PC-9 (cell line): ENCODE measurements around the gene THAP12. TPM values are rescaled to one million over a fixed set of nuclear protein-coding genes. Genes with fewer than 3 reads are reported as not detected.

ENCODE experiments used
- BruUV-seq: library from RNA; stranded (reverse); fragments of 400-500 nt; replicated peaks from 2 replicates; lab custom pipeline; 2021; lab: Mats Ljungman, UMichigan
- CTCF ChIA-PET: fragments of 300-600 bp; sonication (Branson Sonifier 250); formaldehyde crosslinking; loops from one replicate; lab custom pipeline; 2022; ENCODE audit warnings: antibody characterized with exemption; lab: Charles Lee
- POLR2A ChIA-PET: fragments of 300-600 bp; sonication (Branson Sonifier 250); formaldehyde crosslinking; loops from one replicate; lab custom pipeline; 2022; ENCODE audit warnings: antibody characterized with exemption; ENCODE audit not compliant: unreplicated experiment; lab: Charles Lee
- DNase-seq, 2 experiments: peaks; one replicate each; pipeline versions ENCODE4 v3.0.0 to v3.0.0-alpha.2; 2015 to 2022; ENCODE audit warnings: mixed read lengths in 1 of 2
- H2AFZ ChIP-seq: fragments of 200-600 bp; sonication (generic); 2 replicates; pipeline ENCODE4 v1.8.1; 2017; ENCODE audit warnings: antibody characterized with exemption
- H3F3A ChIP-seq: fragments of 200-600 bp; sonication (generic); 2 replicates; pipeline ENCODE4 v1.8.1; 2017; ENCODE audit warnings: antibody characterized with exemption, mild to moderate bottlenecking, low read depth; ENCODE audit not compliant: insufficient read depth
- H3K27ac ChIP-seq: fragments of 200-600 bp; sonication (generic); 2 replicates; pipeline ENCODE4 v1.6.1; 2016; ENCODE audit warnings: mixed run types
- H3K27me3 ChIP-seq: fragments of 200-600 bp; sonication (generic); 2 replicates; pipeline ENCODE4 v1.6.1; 2016; ENCODE audit warnings: low read depth, mixed run types; ENCODE audit not compliant: insufficient read depth
- H3K36me3 ChIP-seq: fragments of 200-600 bp; sonication (generic); 2 replicates; pipeline ENCODE4 v1.6.1; 2016; ENCODE audit warnings: low read depth, mixed run types
- H3K4me1 ChIP-seq: fragments of 200-600 bp; sonication (generic); replicated peaks from 2 replicates; pipeline ENCODE4 v1.6.1; 2016; ENCODE audit warnings: mixed run types; ENCODE audit not compliant: insufficient read depth
- H3K4me2 ChIP-seq: fragments of 200-600 bp; sonication (generic); 2 replicates; pipeline ENCODE4 v1.6.1; 2017; ENCODE audit warnings: mixed run types
- H3K4me3 ChIP-seq: fragments of 200-600 bp; sonication (generic); 2 replicates; pipeline ENCODE4 v1.6.1; 2016; ENCODE audit warnings: mixed run types
- H3K79me2 ChIP-seq: fragments of 200-600 bp; sonication (generic); 2 replicates; pipeline ENCODE4 v1.6.1; 2017; ENCODE audit warnings: low read depth, mixed run types
- H3K9me2 ChIP-seq: fragments of 200-600 bp; sonication (generic); 2 replicates; pipeline ENCODE4 v1.8.1; 2017; ENCODE audit warnings: mild to moderate bottlenecking; ENCODE audit not compliant: insufficient read depth
- H3K9me3 ChIP-seq: fragments of 200-600 bp; sonication (generic); 2 replicates; pipeline ENCODE4 v1.8.1; 2016; ENCODE audit warnings: low read depth; ENCODE audit not compliant: insufficient read depth
- H4K20me1 ChIP-seq: fragments of 200-600 bp; sonication (generic); 2 replicates; pipeline ENCODE4 v1.8.1; 2017; ENCODE audit not compliant: insufficient read depth
- CTCF ChIP-seq: fragments of 200-600 bp; sonication (generic); conservative IDR thresholded peaks from 2 replicates; pipeline ENCODE4 v1.6.1; 2017; ENCODE audit warnings: mixed run types, antibody characterized with exemption, mild to moderate bottlenecking, moderate library complexity
- EZH2 ChIP-seq: fragments of 200-600 bp; sonication (generic); IDR thresholded peaks from 2 replicates; pipeline ENCODE4 v1.8.0; 2017; ENCODE audit warnings: antibody characterized with exemption, low read depth
- intact Hi-C: fragments of 100-400 bp; cut with micrococcal nuclease; formaldehyde crosslinking; loops from one replicate; pipeline ENCODE4 v1.10.0; 2022; ENCODE audit not compliant: unreplicated experiment
- total RNA-seq: library from RNA; stranded (reverse); gene quantifications from 2 replicates; pipeline ENCODE4 v1.2.3, GENCODE V29; 2021

The THAP12 gene
- total RNA-seq, 1 experiment from 2014 or later, result 52.3 TPM

DNA sequence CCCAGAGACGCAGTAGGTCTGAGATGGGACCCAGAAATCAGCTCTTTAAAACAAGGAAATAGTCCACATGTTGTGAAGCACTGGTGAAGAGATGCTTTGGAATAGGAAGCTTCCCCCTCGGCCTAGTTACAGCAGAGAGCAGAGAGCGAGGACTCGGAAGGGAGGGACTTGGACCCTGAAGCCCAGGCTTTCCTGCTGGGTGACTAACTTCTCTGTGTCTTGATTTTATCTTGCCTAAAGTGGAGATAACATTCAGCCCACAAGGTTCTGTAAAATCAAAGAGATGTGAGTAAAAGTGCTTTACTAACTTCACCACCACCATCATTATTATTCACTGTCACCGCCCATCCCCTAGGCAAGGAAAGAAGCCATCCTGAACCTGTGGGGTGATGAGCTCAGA is 58.4 kb downstream of the THAP12 start:
- H3K27ac ChIP-seq, result no peak overlapping the region
- no peak overlapping the region for H2AFZ ChIP-seq
- no peaks in the 10 kb centered on the region for H3K79me2 ChIP-seq
- H3K4me2 ChIP-seq, result no peak overlapping the region
- H3K4me1 ChIP-seq, result 0 out of 2 replicates have a peak, but pooled peaks cover 6% of the 10 kb centered on the region
- no TSS peak for BruUV-seq
- TF ChIP-seq CTCF (no peak), EZH2 (no peak)
- H3K9me2 ChIP-seq, result no peaks in the 10 kb centered on the region
- H3K36me3 ChIP-seq, result no peaks in the 10 kb centered on the region
- intact Hi-C loops, result loop anchor here (10.0 kb wide), 1 partner anchor 192 kb away; no protein-coding TSS in a partner anchor
- no peaks in the 10 kb centered on the region for H3F3A ChIP-seq
- no peak overlapping the region for H3K4me3 ChIP-seq
- no peak for DNase-seq
- no peaks in the 10 kb centered on the region for H3K27me3 ChIP-seq
- H4K20me1 ChIP-seq, result no peaks in the 10 kb centered on the region
- no peaks in the 10 kb centered on the region; the same call in 1 of the 2 replicates for H3K9me3 ChIP-seq
- ChIA-PET POLR2A (interaction anchor here (0.6 kb wide), 1 partner anchor 281 kb away, joined by 3 read pairs; no protein-coding TSS in a partner anchor), CTCF (interaction anchor here (0.6 kb wide), 1 partner anchor 666 kb away, joined by 4 read pairs; no protein-coding TSS in a partner anchor)

DNA sequence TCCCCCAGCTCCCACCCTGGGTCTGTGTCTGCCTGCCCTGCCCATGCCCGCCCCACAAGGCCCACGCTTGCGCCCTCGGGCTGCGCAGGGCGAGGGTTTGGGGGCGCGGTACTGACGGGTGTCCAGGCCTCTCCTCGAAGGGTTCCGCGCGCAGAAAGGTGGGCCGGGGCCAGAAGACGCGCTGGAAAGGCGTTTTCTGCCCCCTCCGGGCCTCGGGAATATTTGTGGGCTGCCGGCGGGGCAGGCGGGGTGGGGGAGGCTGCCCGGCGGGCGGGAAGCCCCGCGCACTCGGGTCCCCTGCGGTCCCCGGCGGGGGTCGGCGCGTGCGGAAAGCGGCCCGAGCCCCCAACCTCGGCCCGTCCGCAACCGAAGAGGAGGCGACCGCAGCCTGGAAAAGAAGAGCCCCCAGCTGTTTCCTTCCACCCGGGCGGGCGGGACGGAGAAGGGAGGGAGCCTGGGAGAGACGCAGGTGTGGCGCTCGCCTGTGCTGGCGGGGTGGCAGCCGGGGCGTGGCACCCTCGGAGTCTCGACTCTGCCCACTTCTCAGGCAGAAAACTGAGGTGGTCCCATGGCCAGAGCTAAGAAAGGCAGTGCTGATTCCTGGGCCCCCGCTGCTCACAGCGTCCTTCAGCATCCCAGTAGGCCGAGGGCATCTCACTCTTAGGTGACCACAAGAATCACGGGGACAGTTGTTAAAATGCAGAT is 59.0 kb downstream of the THAP12 start:
- no peaks in the 10 kb centered on the region for H3F3A ChIP-seq
- H3K4me2 ChIP-seq, result no peak overlapping the region
- H3K27me3 ChIP-seq, result no peaks in the 10 kb centered on the region
- no peaks in the 10 kb centered on the region for H3K9me2 ChIP-seq
- H3K4me1 ChIP-seq, result 0 out of 2 replicates have a peak, but pooled peaks cover 6% of the 10 kb centered on the region
- no TSS peak for BruUV-seq
- no peaks in the 10 kb centered on the region for H3K79me2 ChIP-seq
- CTCF ChIA-PET, result no interaction called here
- H3K36me3 ChIP-seq, result no peaks in the 10 kb centered on the region
- no peaks in the 10 kb centered on the region for H4K20me1 ChIP-seq
- TF ChIP-seq EZH2, result no peak
- TF ChIP-seq CTCF, result no peak
- no peak overlapping the region for H2AFZ ChIP-seq
- H3K9me3 ChIP-seq, result no peaks in the 10 kb centered on the region; the same call in 1 of the 2 replicates
- POLR2A ChIA-PET, result no interaction called here
- H3K4me3 ChIP-seq, result no peak overlapping the region
- H3K27ac ChIP-seq, result no peak overlapping the region
- DNase-seq, result no peak
- intact Hi-C loops, result loop anchor here (10.0 kb wide), 1 partner anchor 193 kb away; no protein-coding TSS in a partner anchor

DNA sequence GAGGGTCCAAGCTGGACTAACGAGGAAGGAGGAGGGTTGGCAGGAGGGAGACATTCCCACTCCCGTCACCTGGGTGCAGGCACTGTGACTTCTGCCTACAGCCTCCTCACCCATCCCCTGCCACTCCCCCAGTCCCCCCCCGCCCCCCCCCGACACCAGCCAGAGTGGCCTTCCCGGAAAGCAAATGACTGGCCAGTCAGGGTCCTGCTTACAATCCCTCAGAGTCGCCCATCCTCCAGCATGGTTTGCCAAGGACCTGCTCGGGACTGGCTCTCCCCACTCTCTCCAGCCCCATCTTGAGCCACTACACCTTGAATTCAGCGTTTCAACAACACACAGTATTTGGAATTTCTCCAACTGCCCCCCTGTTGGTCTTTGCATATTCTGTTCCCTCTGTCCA is 59.6 kb downstream of the THAP12 start:
- H3K4me2 ChIP-seq, result no peak overlapping the region
- H2AFZ ChIP-seq, result no peak overlapping the region
- POLR2A ChIA-PET, result no interaction called here
- DNase-seq, result no peak
- H3F3A ChIP-seq, result no peaks in the 10 kb centered on the region
- CTCF ChIA-PET, result no interaction called here
- no TSS peak for BruUV-seq
- TF ChIP-seq CTCF, result no peak
- no peak for TF ChIP-seq EZH2
- no peaks in the 10 kb centered on the region for H3K79me2 ChIP-seq
- no peak overlapping the region for H3K27ac ChIP-seq
- H3K4me1 ChIP-seq, result 0 out of 2 replicates have a peak, but pooled peaks cover 6% of the 10 kb centered on the region
- H3K9me3 ChIP-seq, result no peaks in the 10 kb centered on the region; the same call in 1 of the 2 replicates
- no peak overlapping the region for H3K4me3 ChIP-seq
- H3K36me3 ChIP-seq, result no peaks in the 10 kb centered on the region
- H3K27me3 ChIP-seq, result no peaks in the 10 kb centered on the region
- no peaks in the 10 kb centered on the region for H3K9me2 ChIP-seq
- no peaks in the 10 kb centered on the region for H4K20me1 ChIP-seq
- intact Hi-C loops, result loop anchor here (10.0 kb wide), 1 partner anchor 193 kb away; no protein-coding TSS in a partner anchor
